HCT116 (cell line): Measurements from ENCODE around the gene BTBD9. TPM values are rescaled to one million over a fixed set of nuclear protein-coding genes. Genes with fewer than 3 reads are reported as not detected.

ENCODE experiments used
- ATAC-seq: fragments of 200-7000 bp; cut with Tn5 transposase; 2 replicates; pipeline ENCODE4 v1.9.1; 2020; ENCODE audit warnings: mild to moderate bottlenecking, moderate library complexity
- BruUV-seq: library from RNA; stranded (reverse); fragments of 400-500 nt; replicated peaks from 2 replicates; lab custom pipeline; 2021; lab: Mats Ljungman, UMichigan
- CTCF ChIA-PET: fragments of 300-600 bp; sonication (Branson Sonifier 250); formaldehyde crosslinking; loops from one replicate; lab custom pipeline; 2021; ENCODE audit warnings: antibody characterized with exemption; lab: Charles Lee
- POLR2A ChIA-PET: fragments of 300-600, 350-600 bp; sonication (Branson Sonifier 250); formaldehyde crosslinking; loops from one replicate; lab custom pipeline; 2021; ENCODE audit warnings: antibody characterized with exemption; lab: Charles Lee
- RAD21 ChIA-PET, 2 experiments: fragments of 300-600 bp; sonication (Branson Sonifier 250); formaldehyde crosslinking; loops; one replicate each; lab custom pipeline; 2023; ENCODE audit warnings: low total read pairs in 2 of 2; ENCODE audit not compliant: uncharacterized antibody in 2 of 2, unreplicated experiment in 2 of 2, low non-redundant PET in 1 of 2; lab: Charles Lee
- DNase-seq: peaks from one replicate; pipeline ENCODE4 v3.0.0-alpha.2; 2010; ENCODE audit warnings: low read depth, low spot score
- H2AFZ ChIP-seq: fragments of 200-600 bp; shearing (Covaris generic), sonication (generic); 2 replicates; pipeline ENCODE4 v1.6.1; 2017; ENCODE audit warnings: low read depth, mixed run types, mixed read lengths, antibody characterized with exemption, low read length; ENCODE audit not compliant: poor library complexity, severe bottlenecking
- H3K27ac ChIP-seq: 2 replicates; pipeline ENCODE4 v1.5.1; 2012; ENCODE audit warnings: low read depth, low read length
- H3K27me3 ChIP-seq: fragments of 200-600 bp; sonication (generic); 2 replicates; pipeline ENCODE4 v1.6.1; 2016; ENCODE audit warnings: mixed run types, low read length, mixed read lengths; ENCODE audit not compliant: insufficient read depth
- H3K36me3 ChIP-seq, 2 experiments: fragments of 200-500 bp in 1 of 2; fragments of 200-600 bp in 1 of 2; sonication (Bioruptor generic) in 1 of 2; sonication (generic) in 1 of 2; 2 replicates each; pipeline versions ENCODE4 v1.5.1 to v1.6.1; 2014 to 2016; ENCODE audit warnings: low read length in 2 of 2, inconsistent platforms in 1 of 2, mixed read lengths in 1 of 2, mixed run types in 1 of 2; ENCODE audit not compliant: insufficient read depth in 2 of 2, control insufficient read depth in 1 of 2
- H3K4me1 ChIP-seq, 2 experiments: fragments of 200-600 bp in 1 of 2; sonication (generic) in 1 of 2; 2 replicates each; pipeline versions ENCODE4 v1.5.1 to v1.6.1; 2012 to 2017; ENCODE audit warnings: low read length in 2 of 2, inconsistent platforms in 1 of 2, mild to moderate bottlenecking in 1 of 2, mixed read lengths in 1 of 2, mixed run types in 1 of 2, moderate library complexity in 1 of 2; ENCODE audit not compliant: insufficient read depth in 2 of 2, control insufficient read depth in 1 of 2
- H3K4me2 ChIP-seq: fragments of 200-600 bp; sonication (generic); 2 replicates; pipeline ENCODE4 v1.6.1; 2017; ENCODE audit warnings: mixed run types, low read length, mixed read lengths
- H3K4me3 ChIP-seq, 2 experiments: fragments of 200-600 bp in 1 of 2; sonication (generic) in 1 of 2; replicated peaks in 1 of 2; 2 replicates each; pipeline ENCODE4 v1.5.1; 2011 to 2016; ENCODE audit warnings: low read length in 2 of 2, control low read depth in 1 of 2, low read depth in 1 of 2, mild to moderate bottlenecking in 1 of 2, mixed read lengths in 1 of 2, mixed run types in 1 of 2
- H3K79me2 ChIP-seq: fragments of 200-600 bp; sonication (generic); 2 replicates; pipeline ENCODE4 v1.6.1; 2017; ENCODE audit warnings: mild to moderate bottlenecking, mixed run types, low read length, moderate library complexity, mixed read lengths; ENCODE audit not compliant: insufficient read depth
- H3K9ac ChIP-seq: fragments of 200-600 bp; sonication (generic); 2 replicates; pipeline ENCODE4 v1.6.1; 2016; ENCODE audit warnings: low read length, mixed read lengths
- H3K9me2 ChIP-seq: fragments of 200-600 bp; sonication (generic), shearing (Covaris generic); 2 replicates; pipeline ENCODE4 v1.6.1; 2017; ENCODE audit warnings: mixed run types, mild to moderate bottlenecking, moderate library complexity; ENCODE audit not compliant: insufficient read depth
- H3K9me3 ChIP-seq, 2 experiments: fragments of 200-500 bp in 1 of 2; fragments of 200-600 bp in 1 of 2; sonication (Bioruptor generic) in 1 of 2; sonication (generic) in 1 of 2; 2 replicates each; pipeline ENCODE4 v1.6.1; 2014 to 2017; ENCODE audit warnings: low read length in 2 of 2, mixed read lengths in 2 of 2, inconsistent platforms in 1 of 2, low read depth in 1 of 2, mild to moderate bottlenecking in 1 of 2, mixed run types in 1 of 2, moderate library complexity in 1 of 2; ENCODE audit not compliant: control insufficient read depth in 1 of 2, insufficient read depth in 1 of 2
- H4K20me1 ChIP-seq: fragments of 200-600 bp; sonication (generic), shearing (Covaris generic); 2 replicates; pipeline ENCODE4 v1.6.1; 2017; ENCODE audit warnings: mixed run types, mild to moderate bottlenecking, moderate library complexity; ENCODE audit not compliant: insufficient read depth
- CBX3 ChIP-seq: IDR thresholded peaks from 2 replicates; pipeline ENCODE4 v1.6.1; 2012; ENCODE audit warnings: low read depth
- CEBPB ChIP-seq: IDR thresholded peaks from 2 replicates; pipeline ENCODE4 v1.6.1; 2012; ENCODE audit warnings: low read depth
- JUND ChIP-seq: IDR thresholded peaks from 2 replicates; pipeline ENCODE4 v1.6.1; 2012
- POLR2A ChIP-seq: IDR thresholded peaks from 2 replicates; pipeline ENCODE4 v1.7.0; 2011; ENCODE audit warnings: borderline replicate concordance; ENCODE audit not compliant: insufficient read depth, insufficient read length; ENCODE audit errors: extremely low read depth
- SP1 ChIP-seq: IDR thresholded peaks from 2 replicates; pipeline ENCODE4 v1.6.1; 2012; ENCODE audit warnings: low read depth
- SRF ChIP-seq: IDR thresholded peaks from 2 replicates; pipeline ENCODE4 v1.6.1; 2012; ENCODE audit warnings: low read depth
- ZBTB33 ChIP-seq: IDR thresholded peaks from 2 replicates; pipeline ENCODE4 v1.6.1; 2011; ENCODE audit warnings: mild to moderate bottlenecking, low read length, moderate library complexity; ENCODE audit not compliant: insufficient replicate concordance; ENCODE audit errors: extremely low read depth
- ZFX ChIP-seq: fragments of 450-650 bp; IDR thresholded peaks from 2 replicates; pipeline ENCODE4 v1.6.1; 2017
- intact Hi-C: fragments of 100-400 bp; cut with micrococcal nuclease; formaldehyde crosslinking; loops from 2 replicates; pipeline ENCODE4 v1.10.0; 2022
- total RNA-seq: library from RNA; stranded (reverse); gene quantifications from one replicate; pipeline ENCODE4 v1.2.1, GENCODE V29; 2021; ENCODE audit not compliant: unreplicated experiment

BTBD9 gene
- total RNA-seq, 1 experiment from 2014 or later: 10.9 TPM

DNA sequence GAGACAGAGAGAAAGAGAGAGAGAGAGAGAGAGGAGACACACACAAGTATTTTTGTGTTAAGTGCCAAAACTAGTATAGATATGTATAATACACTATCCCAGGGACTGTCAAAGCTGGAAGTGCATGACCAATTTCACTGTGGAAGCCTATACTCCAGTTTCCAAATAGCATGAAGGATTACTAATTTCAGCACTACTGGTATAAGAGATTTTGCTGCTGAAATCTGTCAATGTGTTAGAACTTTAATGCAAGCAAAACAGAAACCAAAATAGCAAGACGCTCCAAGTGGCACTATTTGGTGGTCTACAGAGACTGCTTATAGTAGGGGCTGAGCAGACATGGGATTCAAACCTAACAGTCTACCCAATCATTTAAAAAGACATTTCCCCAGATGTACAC lies 284.8 kb downstream of the BTBD9 start:
- Histone ChIP-seq H3K27ac (no peak overlapping the region), H2AFZ (no peak overlapping the region), H3K9me3 (no peaks in the 10 kb centered on the region), H3K36me3 (no peaks in the 10 kb centered on the region), H3K9me2 (no peaks in the 10 kb centered on the region), H3K9ac (no peak overlapping the region), H3K4me2 (no peak overlapping the region), H3K27me3 (peaks cover 7% of the 10 kb centered on the region; the same call in 1 of the 2 replicates), H4K20me1 (no peaks in the 10 kb centered on the region), H3K4me3 (no peak overlapping the region), H3K79me2 (no peaks in the 10 kb centered on the region), H3K4me1 (peaks cover 2 to 8% of the 10 kb centered on the region in 2 experiments; a peak in 2 of 4 replicates)
- RAD21 ChIA-PET: no interaction called here
- CTCF ChIA-PET: no interaction called here
- intact Hi-C loops: no loop called here
- no peak for ATAC-seq
- TF ChIP-seq POLR2A (no peak), SP1 (no peak)
- BruUV-seq: no TSS peak
- DNase-seq: no peak
- POLR2A ChIA-PET: no interaction called here

- no peaks in the 10 kb centered on the region for H3K79me2 ChIP-seq
- H4K20me1 ChIP-seq: no peaks in the 10 kb centered on the region
- intact Hi-C loops: no loop called here
- RAD21 ChIA-PET: no interaction called here
- ATAC-seq (no peak), DNase-seq (no peak)
- H3K4me3 ChIP-seq: no peak overlapping the region
- no peaks in the 10 kb centered on the region for H3K9me3 ChIP-seq
- H3K27ac ChIP-seq: no peak overlapping the region
- H3K4me2 ChIP-seq: no peak overlapping the region
- CTCF ChIA-PET: no interaction called here
- H3K4me1 ChIP-seq: peaks cover 2 to 6% of the 10 kb centered on the region in 2 experiments; a peak in 2 of 4 replicates
- no TSS peak for BruUV-seq
- H3K9me2 ChIP-seq: no peaks in the 10 kb centered on the region
- POLR2A ChIA-PET: no interaction called here
- no peak for TF ChIP-seq ZFX
- TF ChIP-seq CBX3: no peak
- no peak for TF ChIP-seq CEBPB
- TF ChIP-seq SRF: no peak
- no peak for TF ChIP-seq ZBTB33
- no peak for TF ChIP-seq JUND
- peaks cover 7% of the 10 kb centered on the region; the same call in 1 of the 2 replicates for H3K27me3 ChIP-seq
- H3K9ac ChIP-seq: no peak overlapping the region
- no peak overlapping the region for H2AFZ ChIP-seq
- H3K36me3 ChIP-seq: no peaks in the 10 kb centered on the region
Observed at GRCh38 chr6:38354037-38354381, 285.7 kb downstream of the BTBD9 start.
